Ectodermal cell (in vitro differentiated cells): ENCODE measurements around the gene MORC4.

ENCODE experiments used
- H3K27ac ChIP-seq: 2 replicates; pipeline ENCODE4 v1.7.0; 2013; ENCODE audit warnings: mild to moderate bottlenecking, low read depth, low read length; ENCODE audit not compliant: insufficient read depth, poor library complexity, severe bottlenecking
- H3K27me3 ChIP-seq: 2 replicates; pipeline ENCODE4 v1.7.0; 2013; ENCODE audit warnings: mild to moderate bottlenecking, low read length; ENCODE audit not compliant: insufficient read depth, control insufficient read depth, poor library complexity, severe bottlenecking
- H3K36me3 ChIP-seq: one replicate; pipeline ENCODE4 v1.7.0; 2013; ENCODE audit warnings: low read length; ENCODE audit not compliant: control insufficient read depth, insufficient read depth
- H3K4me1 ChIP-seq: one replicate; pipeline ENCODE4 v1.7.0; 2013; ENCODE audit warnings: low read length; ENCODE audit not compliant: control insufficient read depth, insufficient read depth
- H3K4me3 ChIP-seq: 2 replicates; pipeline ENCODE4 v1.7.0; 2013; ENCODE audit warnings: low read depth, low read length, control low read depth; ENCODE audit not compliant: insufficient read depth
- H3K9me3 ChIP-seq: 2 replicates; pipeline ENCODE4 v1.7.0; 2013; ENCODE audit warnings: mild to moderate bottlenecking, low read length, moderate library complexity; ENCODE audit not compliant: control insufficient read depth
- WGBS, 2 experiments: methylation state at CpG; one replicate each; pipeline ENCODE4 v1.1.7; 2013; ENCODE audit warnings: missing lambda C conversion rate in 2 of 2; 5-methylcytosine and 5-hydroxymethylcytosine counted together

MORC4 gene

GRCh38 chrX:106954041-106954440 lies 46.0 kb downstream of the MORC4 start:
- Histone ChIP-seq H3K4me1 (no peaks in the 10 kb centered on the region), H3K4me3 (no peak overlapping the region), H3K36me3 (no peaks in the 10 kb centered on the region), H3K27ac (no peak overlapping the region), H3K9me3 (no peaks in the 10 kb centered on the region), H3K27me3 (no peaks in the 10 kb centered on the region)
- 89 to 92% methylated on average over 4 of the region's 4 CpGs for WGBS, 2 experiments

- no peaks in the 10 kb centered on the region for H3K4me1 ChIP-seq
- 100% methylated on average over 1 of the region's 1 CpG; no CpG with 5 or more reads in 1 of the 2 experiments for WGBS, 2 experiments
- no peaks in the 10 kb centered on the region for H3K9me3 ChIP-seq
These were observed 47.0 kb downstream of the MORC4 start for GRCh38 chrX:106952988-106953387.

GRCh38 chrX:106952538-106952937 lies 47.5 kb downstream of the MORC4 start:
- Histone ChIP-seq H3K4me3 (no peak overlapping the region), H3K27me3 (no peaks in the 10 kb centered on the region), H3K9me3 (no peaks in the 10 kb centered on the region), H3K27ac (no peak overlapping the region), H3K4me1 (no peaks in the 10 kb centered on the region), H3K36me3 (no peaks in the 10 kb centered on the region)
- 92 to 100% methylated on average over 1 of the region's 2 CpGs for WGBS, 2 experiments

More at GRCh38 chrX:106952988-106953387, 47.0 kb downstream of the MORC4 start:
- Histone ChIP-seq H3K4me3 (no peak overlapping the region), H3K27me3 (no peaks in the 10 kb centered on the region), H3K27ac (no peak overlapping the region), H3K36me3 (no peaks in the 10 kb centered on the region)

- Histone ChIP-seq H3K4me1 (no peaks in the 10 kb centered on the region), H3K9me3 (no peaks in the 10 kb centered on the region), H3K4me3 (no peak overlapping the region), H3K27ac (no peak overlapping the region), H3K36me3 (no peaks in the 10 kb centered on the region), H3K27me3 (no peaks in the 10 kb centered on the region)
- WGBS, 2 experiments, result 93 to 95% methylated on average over 3 of the region's 3 CpGs
These were observed 47.9 kb downstream of the MORC4 start for GRCh38 chrX:106952089-106952488.

GRCh38 chrX:106951230-106951629 lies 48.8 kb downstream of the MORC4 start:
- no peaks in the 10 kb centered on the region for H3K4me1 ChIP-seq
- 94 to 96% methylated on average over 6 of the region's 6 CpGs for WGBS, 2 experiments
- no peak overlapping the region for H3K27ac ChIP-seq
- H3K27me3 ChIP-seq, result no peaks in the 10 kb centered on the region
- H3K36me3 ChIP-seq, result no peaks in the 10 kb centered on the region
- no peak overlapping the region for H3K4me3 ChIP-seq
- H3K9me3 ChIP-seq, result no peaks in the 10 kb centered on the region

- H3K9me3 ChIP-seq, result no peaks in the 10 kb centered on the region
- H3K4me3 ChIP-seq, result no peak overlapping the region
- H3K36me3 ChIP-seq, result no peaks in the 10 kb centered on the region
- H3K27me3 ChIP-seq, result no peaks in the 10 kb centered on the region
- 71 to 100% methylated on average over 1 to 2 of the region's 2 CpGs for WGBS, 2 experiments
- no peaks in the 10 kb centered on the region for H3K4me1 ChIP-seq
- no peak overlapping the region for H3K27ac ChIP-seq
These were observed 49.6 kb downstream of the MORC4 start for GRCh38 chrX:106950381-106950780.

GRCh38 chrX:106949366-106949765 lies 50.6 kb downstream of the MORC4 start:
- WGBS, 2 experiments, result 100% methylated on average over 1 of the region's 1 CpG; no CpG with 5 or more reads in 1 of the 2 experiments
- no peaks in the 10 kb centered on the region for H3K27me3 ChIP-seq

GRCh38 chrX:106948641-106949040 lies 51.4 kb downstream of the MORC4 start:
- 83% methylated on average over 3 of the region's 3 CpGs; no CpG with 5 or more reads in 1 of the 2 experiments for WGBS, 2 experiments
- Histone ChIP-seq H3K27ac (no peak overlapping the region), H3K36me3 (no peaks in the 10 kb centered on the region), H3K4me1 (no peaks in the 10 kb centered on the region), H3K4me3 (no peak overlapping the region), H3K27me3 (no peaks in the 10 kb centered on the region), H3K9me3 (no peaks in the 10 kb centered on the region)

More at GRCh38 chrX:106949366-106949765, 50.6 kb downstream of the MORC4 start:
- no peak overlapping the region for H3K27ac ChIP-seq
- H3K4me1 ChIP-seq, result no peaks in the 10 kb centered on the region
- H3K9me3 ChIP-seq, result no peaks in the 10 kb centered on the region
- no peaks in the 10 kb centered on the region for H3K36me3 ChIP-seq
- no peak overlapping the region for H3K4me3 ChIP-seq

GRCh38 chrX:106946464-106946863 lies 53.5 kb downstream of the MORC4 start:
- no peaks in the 10 kb centered on the region for H3K9me3 ChIP-seq
- no peaks in the 10 kb centered on the region for H3K27me3 ChIP-seq
- 92 to 95% methylated on average over 3 of the region's 3 CpGs for WGBS, 2 experiments
- no peaks in the 10 kb centered on the region for H3K36me3 ChIP-seq
- H3K4me1 ChIP-seq, result no peaks in the 10 kb centered on the region
- no peak overlapping the region for H3K4me3 ChIP-seq
- H3K27ac ChIP-seq, result no peak overlapping the region

GRCh38 chrX:106940068-106940467 lies 59.9 kb downstream of the MORC4 start:
- H3K4me3 ChIP-seq, result no peak overlapping the region
- no peaks in the 10 kb centered on the region for H3K27me3 ChIP-seq
- no peaks in the 10 kb centered on the region for H3K9me3 ChIP-seq
- H3K4me1 ChIP-seq, result no peaks in the 10 kb centered on the region
- no CpG with 5 or more reads among the region's 1 CpG for WGBS, 2 experiments
- H3K36me3 ChIP-seq, result no peaks in the 10 kb centered on the region
- no peak overlapping the region for H3K27ac ChIP-seq

- 94% methylated on average over 2 of the region's 3 CpGs; no CpG with 5 or more reads in 1 of the 2 experiments for WGBS, 2 experiments
- no peak overlapping the region for H3K4me3 ChIP-seq
These were observed 60.4 kb downstream of the MORC4 start for GRCh38 chrX:106939566-106939965.

More at GRCh38 chrX:106939566-106939965, 60.4 kb downstream of the MORC4 start:
- H3K36me3 ChIP-seq, result no peaks in the 10 kb centered on the region
- H3K4me1 ChIP-seq, result no peaks in the 10 kb centered on the region
- no peak overlapping the region for H3K27ac ChIP-seq
- H3K9me3 ChIP-seq, result no peaks in the 10 kb centered on the region
- no peaks in the 10 kb centered on the region for H3K27me3 ChIP-seq
